ENCODE data around the gene KRTAP4-8.
"Not testable (repeated sequence)": the region's sequence is repeated elsewhere in the genome, so short reads cannot be mapped to it uniquely, and the experiment has no call there.

Gene KRTAP4-8

DNA sequence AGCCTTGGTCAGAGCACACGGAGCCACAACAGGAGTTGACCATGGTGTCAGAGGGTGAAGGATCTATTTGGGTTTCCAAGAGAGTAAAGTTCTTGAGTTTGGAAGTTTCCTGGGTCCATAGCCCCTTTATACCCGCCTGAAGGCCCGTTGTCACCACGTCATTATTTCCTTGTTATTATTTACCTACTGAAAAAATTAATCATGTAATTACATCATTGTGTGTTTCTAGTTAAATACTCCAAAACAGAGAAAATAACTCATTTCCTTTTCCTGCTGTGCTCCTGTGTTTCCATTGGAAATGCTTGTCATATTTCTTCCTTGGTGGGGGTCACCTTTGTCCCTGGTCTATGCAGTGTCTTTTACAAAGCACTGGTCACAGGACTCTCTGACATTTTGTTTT lies at the start of gene KRTAP4-8:
TSS of gene KRTAP4-8 (minus strand) at position 101 of the 400 bp plus-strand sequence. CDS start at position 43, 58 bp downstream.
- DNase-seq: no peak

DNA sequence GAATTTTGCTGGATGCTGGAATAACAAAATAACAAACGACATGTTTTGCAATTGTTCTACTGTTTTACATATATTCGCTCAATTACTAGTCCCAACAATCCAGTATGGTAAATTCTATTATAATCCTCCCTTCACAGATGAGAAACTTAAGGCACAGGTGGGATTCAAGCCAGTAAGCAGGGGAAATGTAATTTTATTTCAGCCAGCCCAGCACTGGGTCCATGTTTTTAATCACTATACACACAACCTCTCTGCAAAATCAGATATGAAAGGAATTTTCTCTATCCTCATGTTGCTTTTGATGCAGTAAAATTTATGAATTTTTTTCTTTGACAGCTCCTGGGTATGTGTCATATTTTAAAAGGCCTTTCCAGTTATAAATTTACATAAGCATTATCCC lies 47.3 kb upstream of the KRTAP4-8 start:
- no peak for DNase-seq

DNA sequence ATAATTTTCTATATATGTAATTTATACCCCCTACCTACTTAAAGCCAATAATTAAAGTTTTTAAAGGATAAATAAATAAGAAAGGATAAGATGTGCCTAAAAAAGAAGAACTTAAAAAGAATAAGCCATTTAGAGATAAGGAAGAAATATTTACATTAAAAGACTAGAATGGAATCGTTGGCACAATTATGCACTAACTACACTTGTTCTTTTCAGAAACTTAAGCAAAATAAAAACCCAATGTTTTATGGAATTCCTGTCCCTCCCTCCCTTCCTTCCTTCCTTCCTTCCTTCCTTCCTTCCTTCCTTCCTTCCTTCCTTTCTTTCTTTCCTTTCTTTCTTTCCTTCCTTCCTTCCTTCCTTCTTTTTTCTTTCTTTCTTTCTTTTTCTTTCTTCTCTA lies 46.9 kb upstream of the KRTAP4-8 start:
- DNase-seq: no peak

DNA sequence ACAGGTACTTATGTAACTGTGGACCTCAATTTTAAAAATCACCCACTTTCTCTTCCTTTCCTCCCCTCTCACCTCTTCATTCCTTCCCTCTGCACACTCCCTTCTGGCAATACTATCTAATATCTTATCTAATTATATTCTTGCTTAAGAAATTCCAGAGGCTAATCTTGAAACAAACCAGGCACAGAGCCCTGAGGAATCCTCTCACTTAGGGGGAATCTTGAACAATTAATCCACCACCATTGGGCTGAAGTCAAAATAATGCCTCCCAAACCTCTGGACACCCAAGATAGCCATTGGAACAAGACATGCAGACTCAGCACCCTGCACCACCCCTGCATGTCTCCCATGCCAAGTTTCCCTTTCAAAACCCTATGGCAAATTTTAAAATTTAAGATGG lies 43.4 kb upstream of the KRTAP4-8 start:
- DNase-seq: no peak

DNA sequence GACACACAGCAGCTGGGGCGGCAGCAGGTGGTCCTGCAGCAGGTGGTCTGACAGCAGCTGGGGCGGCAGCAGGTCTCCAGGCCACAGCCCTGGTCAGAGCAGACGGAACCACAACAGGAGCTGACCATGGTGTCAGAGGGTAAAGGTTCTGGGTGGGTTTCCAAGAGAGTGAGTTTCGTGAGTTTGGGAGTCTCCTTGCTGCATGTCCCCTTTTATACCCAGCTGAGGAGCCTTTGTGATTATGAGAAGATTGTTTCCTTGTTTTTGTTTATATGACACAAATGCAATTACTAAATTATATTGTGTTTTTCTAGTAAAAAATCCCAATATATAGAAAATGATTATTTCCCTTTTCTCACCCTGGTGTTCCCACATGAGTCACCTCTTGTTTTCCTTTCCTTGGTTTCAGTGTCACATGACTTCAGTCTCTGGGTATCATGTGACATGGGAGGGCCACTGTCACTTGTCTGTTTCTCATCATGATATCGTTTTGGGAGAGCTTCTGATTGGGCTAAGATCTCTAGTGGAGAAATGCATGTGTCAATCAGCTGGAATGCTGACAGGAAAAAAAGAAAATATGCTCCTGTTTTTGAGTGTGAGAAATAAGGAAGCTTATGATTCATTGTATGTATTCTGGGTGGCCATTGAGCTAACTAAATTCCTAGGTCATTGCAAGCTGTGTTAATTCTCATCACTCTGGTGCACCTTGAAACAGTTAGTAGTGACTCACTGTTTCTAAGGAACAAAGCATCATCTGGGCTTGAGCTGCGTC lies 42.6 kb upstream of the KRTAP4-8 start, which contains the start of gene KRTAP4-6:
TSS of gene KRTAP4-6 (minus strand) at position 185 of the 772 bp plus-strand sequence. CDS start at position 128, 57 bp downstream.
- no peak for DNase-seq

DNA sequence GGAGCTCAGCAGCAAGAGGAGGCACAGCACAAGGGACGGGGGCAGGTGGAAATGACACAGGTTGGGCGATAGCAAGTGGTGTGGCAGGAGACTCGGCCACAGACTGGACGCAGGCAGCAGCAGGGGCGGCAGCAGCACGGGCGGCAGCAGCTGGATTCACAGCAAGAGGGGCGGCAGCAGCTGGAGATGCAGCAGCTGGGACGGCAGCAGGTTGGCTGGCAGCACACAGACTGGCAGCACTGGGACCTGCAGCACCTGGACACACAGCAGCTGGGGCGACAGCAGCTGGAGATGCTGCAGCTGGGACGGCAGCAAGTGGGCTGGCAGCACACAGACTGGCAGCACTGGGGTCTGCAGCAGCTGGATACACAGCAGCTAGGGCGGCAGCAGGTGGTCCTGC lies 41.9 kb upstream of the KRTAP4-8 start:
- DNase-seq: not testable (repeated sequence)

DNA sequence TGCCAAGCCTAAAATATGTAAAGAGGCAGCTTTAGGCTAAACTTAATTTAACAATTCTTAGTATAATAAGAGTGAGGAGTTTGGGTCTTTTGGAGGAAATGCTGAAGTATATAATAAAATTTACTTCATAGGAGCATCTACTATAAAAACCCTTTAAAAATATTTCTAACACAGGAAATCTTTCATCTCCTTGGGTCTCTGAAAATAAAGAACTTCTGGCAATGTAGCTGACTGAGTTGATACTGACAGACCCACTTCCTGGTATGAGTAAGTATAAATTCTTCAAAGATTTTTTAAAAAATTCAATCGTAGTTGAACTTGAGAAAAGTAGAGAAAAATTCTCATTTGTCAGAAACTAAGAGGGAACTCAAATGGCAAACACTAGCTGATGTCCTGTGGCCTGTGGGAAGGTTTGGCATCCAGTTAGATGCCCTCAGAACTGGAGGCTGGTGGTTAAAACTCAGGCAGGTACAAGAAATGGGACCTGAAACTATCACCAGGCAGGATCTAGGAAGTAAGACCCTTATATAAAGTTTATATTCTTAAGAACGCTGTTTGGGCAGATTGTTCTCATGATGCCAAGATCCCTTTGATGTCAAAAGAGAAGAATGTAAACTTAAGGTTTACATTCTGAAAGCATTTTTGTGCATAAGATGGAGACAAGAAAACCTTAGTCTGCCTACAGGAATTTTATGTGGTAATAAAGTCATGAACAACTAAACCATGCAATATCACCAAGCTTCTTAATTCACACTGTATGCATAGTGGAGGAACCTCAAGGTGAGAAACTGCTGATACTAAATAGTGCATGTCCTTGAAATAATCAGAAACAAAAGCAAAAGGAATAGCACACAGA lies 36.2 kb upstream of the KRTAP4-8 start:
- no peak for DNase-seq

DNA sequence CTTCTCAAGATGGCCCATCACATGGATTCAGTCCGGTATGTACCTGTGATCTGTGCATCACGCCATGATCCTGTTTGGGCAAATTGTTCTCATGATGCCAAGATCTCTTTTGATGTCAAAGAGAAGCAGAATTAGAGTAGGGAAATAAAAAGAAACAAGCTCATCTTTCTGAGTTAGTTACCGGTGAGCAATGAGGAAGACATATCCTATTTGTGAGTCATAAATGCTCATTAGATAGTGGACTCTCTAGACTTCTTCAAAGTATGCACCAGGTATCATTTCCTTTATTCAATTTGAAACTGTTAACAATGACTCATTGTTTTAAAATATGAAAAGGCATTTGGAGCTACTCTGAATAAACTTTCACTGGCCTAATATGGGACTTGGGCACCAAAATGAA lies 34.0 kb upstream of the KRTAP4-8 start:
- no peak for DNase-seq

DNA sequence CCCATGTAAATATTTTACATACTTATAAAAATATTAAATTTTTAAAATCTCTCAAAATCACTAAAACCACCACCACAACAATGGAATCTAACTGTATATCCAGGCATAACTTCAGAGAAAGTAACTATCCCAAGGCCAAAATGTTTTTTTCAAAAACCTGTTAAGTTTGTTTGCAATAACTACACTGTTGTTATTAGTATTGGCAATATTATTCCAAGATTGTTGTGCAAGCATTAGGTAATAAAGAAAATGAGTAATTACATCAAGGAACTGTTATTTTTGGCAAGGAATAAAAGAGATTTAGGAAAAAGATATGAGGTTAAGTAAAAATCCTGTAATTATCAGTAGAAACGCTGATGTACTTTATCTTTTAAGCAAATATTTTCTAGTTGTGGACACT lies 29.4 kb upstream of the KRTAP4-8 start:
- no peak for DNase-seq

DNA sequence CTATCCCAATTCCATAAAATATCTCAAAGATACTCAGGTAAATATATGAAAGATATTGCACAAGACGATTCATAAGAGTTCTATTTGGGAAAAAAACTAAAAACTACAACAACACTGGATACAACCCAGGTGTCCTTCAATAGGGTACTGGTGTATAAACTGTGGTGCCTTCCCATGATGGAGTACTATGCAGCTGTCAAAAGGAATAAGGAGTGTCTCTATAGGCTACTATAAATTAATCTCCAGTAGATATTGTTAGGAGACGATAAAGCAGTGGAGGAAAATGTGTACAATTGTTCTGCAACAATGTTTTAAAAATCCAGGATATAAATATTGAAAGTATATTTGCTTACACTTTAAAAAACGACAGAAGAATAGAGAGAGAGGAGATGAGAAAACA lies 28.5 kb upstream of the KRTAP4-8 start:
- no peak for DNase-seq

DNA sequence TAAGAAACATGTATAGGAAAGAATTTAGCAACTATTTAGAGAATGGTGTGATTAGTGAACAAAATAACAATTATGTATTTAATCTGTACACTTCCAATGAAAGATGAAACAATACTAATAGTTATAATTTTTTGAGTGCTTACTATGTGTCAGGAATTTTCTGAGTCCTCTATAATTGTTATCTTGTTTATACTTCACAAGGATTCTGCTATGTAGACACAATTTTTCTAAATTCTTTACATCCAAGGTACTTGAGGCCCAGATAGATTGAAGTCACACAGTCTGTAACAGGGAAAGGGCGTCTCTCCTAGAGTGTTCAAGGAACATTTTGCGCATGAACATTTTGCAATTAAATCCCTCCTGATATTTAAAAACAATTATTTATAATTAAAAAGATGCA lies 27.1 kb upstream of the KRTAP4-8 start:
- DNase-seq: no peak

DNA sequence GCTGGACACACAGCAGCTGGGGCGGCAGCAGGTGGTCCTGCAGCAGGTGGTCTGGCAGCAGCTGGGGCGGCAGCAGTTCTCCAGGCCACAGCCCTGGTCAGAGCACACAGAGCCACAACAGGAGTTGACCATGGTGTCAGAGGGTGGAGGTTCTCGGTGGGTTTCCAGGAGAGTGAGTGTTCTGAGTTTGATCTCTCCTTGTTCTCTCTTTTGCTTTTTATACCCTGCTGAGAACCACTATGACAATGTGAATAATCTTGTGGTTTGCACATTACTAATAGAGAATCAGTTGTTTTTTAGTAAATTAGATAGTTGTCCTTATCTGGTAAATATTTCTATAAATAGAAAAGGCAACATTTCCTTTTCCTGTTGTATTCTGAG lies 26.0 kb upstream of the KRTAP4-8 start, which contains the start of gene KRTAP4-12:
TSS of gene KRTAP4-12 (minus strand) at position 192 of the 381 bp plus-strand sequence. CDS start at position 132, 60 bp downstream.
- not testable (repeated sequence) for DNase-seq

DNA sequence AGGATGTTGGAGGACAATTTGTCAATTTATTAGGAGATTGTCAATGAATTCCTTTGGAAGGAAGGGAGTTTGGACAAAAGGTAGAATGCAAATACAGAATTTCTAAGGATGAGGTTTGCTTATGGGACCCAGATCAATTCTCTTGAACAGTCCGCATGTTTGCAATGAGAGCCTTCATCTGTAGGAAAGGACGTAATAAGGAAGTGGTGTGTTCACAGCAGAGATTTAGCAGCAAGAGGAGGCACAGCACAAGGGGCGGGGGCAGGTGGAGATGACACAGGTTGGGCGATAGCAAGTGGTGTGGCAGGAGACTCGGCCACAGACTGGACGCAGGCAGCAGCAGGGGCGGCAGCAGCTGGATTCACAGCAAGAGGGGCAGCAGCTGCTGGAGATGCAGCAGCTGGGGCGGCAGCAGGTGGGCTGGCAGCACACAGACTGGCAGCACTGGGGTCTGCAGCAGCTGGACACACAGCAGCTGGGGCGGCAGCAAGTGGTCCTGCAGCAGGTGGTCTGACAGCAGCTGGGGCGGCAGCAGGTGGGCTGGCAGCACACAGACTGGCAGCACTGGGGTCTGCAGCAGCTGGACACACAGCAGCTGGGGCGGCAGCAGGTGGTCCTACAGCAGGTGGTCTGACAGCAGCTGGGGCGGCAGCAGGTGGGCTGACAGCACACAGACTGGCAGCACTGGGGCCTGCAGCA lies 25.5 kb upstream of the KRTAP4-8 start:
- DNase-seq: not testable (repeated sequence)

DNA sequence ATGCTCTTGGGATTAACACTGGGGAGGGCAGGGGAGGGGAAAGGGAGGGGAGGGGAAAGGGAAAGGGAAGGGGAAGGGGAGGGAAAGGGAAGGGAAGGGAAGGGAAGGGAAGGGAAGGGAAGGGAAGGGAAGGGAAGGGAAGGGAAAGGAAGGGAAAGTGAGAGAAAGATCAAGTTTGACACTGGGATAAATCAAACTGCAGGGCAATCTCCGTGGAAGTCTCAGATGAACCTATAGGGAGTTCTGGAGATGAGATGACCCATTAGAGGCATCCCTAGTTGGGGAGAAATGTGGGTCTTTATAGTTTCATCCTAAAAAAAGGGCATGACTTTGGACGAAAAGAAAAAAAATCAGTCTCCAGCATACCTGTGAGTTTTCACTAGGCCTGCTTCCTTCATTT lies 23.8 kb upstream of the KRTAP4-8 start:
- no peak for DNase-seq

DNA sequence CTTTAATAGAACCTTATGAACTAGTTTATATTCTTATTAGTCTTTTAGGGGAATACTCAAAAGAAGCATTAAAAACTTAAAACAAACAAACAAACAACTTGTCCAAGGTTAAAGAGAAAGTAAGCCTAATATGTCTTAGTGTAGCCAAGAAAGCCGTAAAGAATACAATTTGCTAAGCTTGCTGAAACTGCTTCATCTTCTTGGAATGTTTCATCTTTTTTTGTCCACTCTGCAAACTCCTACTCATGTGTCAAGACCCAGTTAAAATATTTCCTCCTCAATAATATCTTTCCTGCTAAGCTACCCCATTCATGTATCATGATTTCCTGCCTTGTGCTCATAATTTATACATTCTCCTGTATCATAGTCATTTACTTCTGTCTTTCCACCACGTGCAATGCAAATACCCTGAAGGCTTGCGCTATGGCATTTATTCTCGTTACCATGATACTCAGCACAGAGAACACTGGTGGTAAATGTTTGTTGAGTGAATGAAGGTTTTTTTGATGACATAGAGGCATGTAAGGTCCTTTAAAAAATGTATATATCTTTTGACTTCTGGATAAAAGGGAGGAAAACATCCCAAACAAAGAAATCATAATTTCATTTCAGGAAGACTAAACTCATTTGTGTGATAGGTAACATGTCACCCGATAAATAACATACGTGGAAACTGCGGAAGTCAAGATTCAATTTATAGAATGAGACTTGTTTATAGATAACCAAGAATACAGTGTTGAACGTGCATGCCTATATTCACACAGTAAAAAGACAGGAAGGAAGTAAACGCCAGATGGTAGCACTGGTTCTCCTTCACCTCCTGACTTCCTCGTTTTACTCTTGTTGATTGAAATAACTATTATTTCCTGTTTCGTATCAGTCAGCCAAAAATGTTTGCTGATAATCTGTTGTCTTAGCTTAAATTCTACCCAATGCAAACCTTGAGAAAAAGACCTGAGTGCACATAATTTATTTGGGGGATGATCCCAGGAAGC lies 22.1 kb upstream of the KRTAP4-8 start:
- DNase-seq: not testable (repeated sequence)

DNA sequence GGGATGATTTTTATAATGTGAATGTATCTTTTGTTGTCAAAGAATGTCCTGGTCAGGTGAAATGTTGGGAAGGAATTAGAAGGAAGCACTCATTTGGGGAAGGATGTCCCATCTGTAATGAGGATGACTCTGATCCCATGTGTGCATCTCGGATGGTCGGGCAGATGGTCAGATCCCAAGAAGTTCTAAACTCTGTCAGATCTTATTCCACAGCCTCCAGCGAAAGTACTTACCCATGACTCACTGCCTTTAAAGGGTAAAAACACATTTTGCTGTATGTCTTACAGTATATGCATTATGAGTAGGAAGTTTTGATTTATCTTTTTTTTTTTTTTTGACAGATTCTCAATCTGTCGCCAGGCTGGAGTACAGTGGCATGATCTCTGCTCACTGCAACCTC lies 20.8 kb upstream of the KRTAP4-8 start:
- no peak for DNase-seq

DNA sequence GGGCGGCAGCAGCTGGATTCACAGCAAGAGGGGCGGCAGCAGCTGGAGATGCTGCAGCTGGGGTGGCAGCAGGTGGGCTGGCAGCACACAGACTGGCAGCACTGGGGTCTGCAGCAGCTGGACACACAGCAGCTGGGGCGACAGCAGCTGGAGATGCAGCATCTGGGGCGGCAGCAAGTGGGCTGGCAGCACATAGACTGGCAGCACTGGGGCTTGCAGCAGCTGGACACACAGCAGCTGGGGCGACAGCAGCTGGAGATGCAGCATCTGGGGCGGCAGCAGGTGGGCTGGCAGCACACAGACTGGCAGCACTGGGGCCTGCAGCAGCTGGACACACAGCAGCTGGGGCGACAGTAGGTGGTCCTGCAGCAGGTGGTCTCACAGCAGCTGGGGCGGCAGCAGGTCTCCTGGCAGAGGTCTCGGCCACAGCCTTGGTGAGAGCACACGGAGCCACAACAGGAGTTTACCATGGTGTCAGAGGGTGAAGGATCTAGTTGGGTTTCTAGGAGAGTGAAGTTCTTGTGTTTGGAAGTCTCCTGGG lies 20.0 kb upstream of the KRTAP4-8 start, which contains the start of gene KRTAP4-11:
TSS of gene KRTAP4-11 (minus strand) at position 528 of the 541 bp plus-strand sequence. CDS start at position 470, 58 bp downstream.
- not testable (repeated sequence) for DNase-seq

DNA sequence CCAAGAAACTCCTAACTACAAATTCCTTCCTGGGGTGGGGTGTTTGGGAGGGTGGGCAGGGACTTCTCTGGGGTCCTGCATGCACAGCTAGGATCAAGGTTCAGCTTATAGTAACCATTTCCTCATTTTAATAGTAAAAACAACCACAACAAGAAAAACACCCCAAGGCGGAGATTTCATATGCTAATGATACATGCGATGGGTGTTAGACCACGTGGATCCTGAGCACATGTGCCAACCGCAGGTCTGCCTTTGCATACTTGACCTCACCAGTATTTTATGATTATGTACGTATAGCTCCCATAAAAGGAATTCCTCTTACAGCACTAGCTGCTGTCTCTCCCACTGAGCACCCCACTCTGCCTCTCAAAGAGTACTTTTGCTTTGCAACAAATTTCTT lies 18.4 kb upstream of the KRTAP4-8 start:
- no peak for DNase-seq

DNA sequence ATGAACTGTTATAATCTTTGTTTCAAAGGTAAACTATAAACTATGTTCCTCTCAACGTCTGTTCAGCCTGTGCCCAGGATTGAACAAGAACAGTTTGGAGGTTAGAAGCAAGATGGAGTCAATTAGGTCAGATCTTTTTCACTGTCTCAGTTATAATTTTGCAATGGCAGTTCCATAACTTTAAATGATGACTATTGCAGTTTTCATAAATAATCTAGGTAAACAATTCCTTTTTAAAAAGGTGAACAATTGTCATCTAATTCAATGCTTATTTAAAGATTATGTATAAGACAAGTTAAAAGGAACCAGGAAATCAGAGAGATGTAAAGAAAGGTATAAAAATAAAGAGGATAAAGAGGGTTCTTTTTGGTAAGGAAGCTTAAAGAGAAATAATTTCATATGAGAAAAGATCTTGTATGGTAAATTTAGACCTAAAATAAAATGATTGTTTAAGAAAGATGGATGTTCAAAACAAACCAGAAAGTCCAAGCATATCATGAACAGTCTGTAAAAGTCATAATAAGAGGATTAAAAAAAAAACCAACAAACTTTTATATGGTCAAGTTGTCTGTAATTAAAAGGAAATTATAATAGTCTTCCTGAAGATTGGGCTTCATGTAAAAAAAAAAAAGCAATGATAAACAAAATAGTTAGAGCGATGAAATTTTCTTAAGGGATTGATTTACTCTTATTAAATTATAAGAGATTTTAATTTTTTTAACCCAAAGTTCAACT lies 13.4 kb upstream of the KRTAP4-8 start:
- DNase-seq: no peak

DNA sequence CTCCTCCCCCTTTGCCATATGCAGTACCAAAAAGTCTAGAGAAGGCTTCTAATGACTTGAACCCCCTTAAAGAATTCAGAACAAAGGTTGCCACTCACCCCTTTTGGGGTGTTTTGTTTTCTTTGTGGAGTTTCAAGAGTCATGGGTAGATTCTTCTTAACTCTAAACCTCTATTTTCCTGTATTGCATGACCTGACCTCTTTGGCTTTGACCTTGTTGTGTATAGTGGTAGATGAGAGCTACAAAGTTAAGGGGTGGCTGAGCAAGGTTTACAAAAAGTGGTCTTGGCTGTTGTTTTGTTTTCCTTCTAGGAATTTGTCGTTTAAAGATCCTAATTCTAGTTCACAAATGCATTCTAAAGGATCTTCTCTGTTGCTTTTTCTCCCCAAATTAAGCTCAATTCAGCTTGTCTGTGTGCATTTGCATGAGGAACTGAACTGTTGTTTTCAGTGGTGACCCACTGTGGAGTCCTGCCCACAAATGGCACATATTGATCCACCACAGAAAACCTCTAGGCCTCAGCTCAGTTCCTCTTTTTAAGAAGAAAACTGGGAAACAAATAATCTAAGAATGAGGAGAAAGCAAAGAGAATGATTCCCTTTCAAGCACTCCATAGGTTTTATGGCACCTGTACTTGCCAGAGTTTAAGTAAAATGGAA lies 10.9 kb upstream of the KRTAP4-8 start:
- not testable (repeated sequence) for DNase-seq

Measured in NCI-H510A (cell line).